K562 (cell line): ENCODE data around the gene CPTP. TPM values are rescaled to one million over a fixed set of nuclear protein-coding genes. Genes with fewer than 3 reads are reported as not detected.

ENCODE experiments used
- ATAC-seq: fragments of 200-7000 bp; cut with Tn5 transposase; 3 replicates; pipeline ENCODE4 v1.9.1; 2020; ENCODE audit warnings: moderate library complexity
- BruUV-seq: library from RNA; stranded (reverse); fragments of 400-500 nt; replicated peaks from 2 replicates; lab custom pipeline; 2021; lab: Mats Ljungman, UMichigan
- CTCF ChIA-PET: fragments of 300-600 bp; formaldehyde crosslinking; extraction: SDS; loops from one replicate; lab custom pipeline; 2021; ENCODE audit warnings: low intra/inter-chr PET ratio; lab: Yijun Ruan, JAX
- POLR2A ChIA-PET: fragments of 300-600, 350-650 bp; sonication (Branson Sonifier 250); formaldehyde crosslinking; extraction: SDS; loops from one replicate; lab custom pipeline; 2021; ENCODE audit warnings: antibody characterized with exemption, inconsistent platforms; lab: Yijun Ruan, JAX
- DNase-seq, 4 experiments: peaks; one replicate each; pipeline versions ENCODE4 v3.0.0 to v3.0.0-alpha.2; 2011 to 2018; ENCODE audit warnings: low spot score in 3 of 4, mixed read lengths in 3 of 4; ENCODE audit errors: extremely low read depth in 1 of 4
- FAIRE-seq: peaks from 2 replicates; lab custom pipeline; 2011; peaks lifted over from hg19 to GRCh38; lab: Jason Lieb, UNC
- H2AFZ ChIP-seq: 2 replicates; pipeline ENCODE4 v1.6.0; 2011; ENCODE audit warnings: low read depth, low read length, control low read depth, inconsistent platforms
- H3K27ac ChIP-seq: fragments of 200-600 bp; 3 replicates; pipeline ENCODE4 v1.8.0; 2011; ENCODE audit warnings: low read depth, mild to moderate bottlenecking, control low read depth, inconsistent platforms, low read length, moderate library complexity, mixed read lengths; ENCODE audit errors: extremely low read depth
- H3K27me3 ChIP-seq, 2 experiments: fragments of 300-600 bp in 1 of 2; 2 replicates in 1 of 2; 3 replicates in 1 of 2; pipeline versions ENCODE4 v1.6.0 to v1.8.0; 2011; ENCODE audit warnings: inconsistent platforms in 2 of 2, low read length in 2 of 2, mild to moderate bottlenecking in 1 of 2, mixed read lengths in 1 of 2, moderate library complexity in 1 of 2; ENCODE audit not compliant: control insufficient read depth in 2 of 2, insufficient read depth in 2 of 2
- H3K36me3 ChIP-seq: fragments of 300-600 bp; 3 replicates; pipeline ENCODE4 v1.8.0; 2011; ENCODE audit warnings: mild to moderate bottlenecking, low read length, inconsistent platforms; ENCODE audit not compliant: control insufficient read depth, insufficient read depth
- H3K4me1 ChIP-seq, 2 experiments: fragments of 200-600 bp in 1 of 2; replicated peaks in 1 of 2; 2 replicates in 1 of 2; 3 replicates in 1 of 2; pipeline versions ENCODE4 v1.5.1 to v1.8.0; 2011; ENCODE audit warnings: inconsistent platforms in 2 of 2, low read length in 2 of 2, mild to moderate bottlenecking in 1 of 2, mixed read lengths in 1 of 2, moderate library complexity in 1 of 2; ENCODE audit not compliant: control insufficient read depth in 2 of 2, insufficient read depth in 2 of 2
- H3K4me2 ChIP-seq: 2 replicates; pipeline ENCODE4 v1.6.1; 2011; ENCODE audit warnings: low read length, control low read depth, inconsistent platforms, mixed read lengths; ENCODE audit not compliant: insufficient read depth
- H3K4me3 ChIP-seq: fragments of 200-600 bp; sonication (generic), shearing (Covaris generic); 2 replicates; pipeline ENCODE4 v1.5.1; 2016; ENCODE audit warnings: control low read depth, inconsistent platforms
- H3K79me2 ChIP-seq: fragments of 200-600 bp; 3 replicates; pipeline ENCODE4 v1.8.0; 2011; ENCODE audit warnings: low read length, inconsistent platforms; ENCODE audit not compliant: control insufficient read depth, insufficient read depth
- H3K9ac ChIP-seq, 2 experiments: 2 replicates each; pipeline versions ENCODE4 v1.6.0 to v1.6.1; 2011; ENCODE audit warnings: low read depth in 2 of 2, low read length in 2 of 2, control low read depth in 1 of 2, inconsistent platforms in 1 of 2, mild to moderate bottlenecking in 1 of 2, mixed read lengths in 1 of 2; ENCODE audit not compliant: insufficient read depth in 1 of 2
- H3K9me1 ChIP-seq: one replicate; pipeline ENCODE4 v1.6.0; 2011; ENCODE audit warnings: inconsistent platforms, mild to moderate bottlenecking, low read length, moderate library complexity; ENCODE audit not compliant: control insufficient read depth, insufficient read depth
- H3K9me3 ChIP-seq: replicated peaks from 2 replicates; pipeline ENCODE4 v1.5.1; 2011; ENCODE audit warnings: low read depth, low read length, inconsistent platforms; ENCODE audit not compliant: control insufficient read depth, insufficient read depth
- H4K20me1 ChIP-seq: replicated peaks from 2 replicates; pipeline ENCODE4 v1.6.1; 2011; ENCODE audit warnings: low read length, inconsistent platforms, mixed read lengths; ENCODE audit not compliant: control insufficient read depth, insufficient read depth
- CHD1 ChIP-seq: fragments of 200-600 bp; sonication (generic); IDR thresholded peaks from one replicate; pipeline ENCODE4 v1.6.1; 2012; ENCODE audit warnings: mild to moderate bottlenecking, moderate library complexity, low read length, inconsistent platforms
- EGR1 ChIP-seq: fragments of 450-650 bp; conservative IDR thresholded peaks from 2 replicates; pipeline ENCODE4 v1.6.1; 2017; ENCODE audit warnings: mild to moderate bottlenecking
- FIP1L1 ChIP-seq: fragments of 200-400 bp; formaldehyde crosslinking; IDR thresholded peaks from 2 replicates; pipeline ENCODE4 v1.6.1; 2018; ENCODE audit warnings: mild to moderate bottlenecking, low read depth, low read length; ENCODE audit not compliant: poor library complexity, severe bottlenecking
- HMBOX1 ChIP-seq: sonication (generic); IDR thresholded peaks from 2 replicates; pipeline ENCODE4 v1.6.1; 2016
- PCBP2 ChIP-seq: fragments of 200-400 bp; formaldehyde crosslinking; IDR thresholded peaks from 2 replicates; pipeline ENCODE4 v1.6.1; 2018; ENCODE audit warnings: low read length, low read depth, mild to moderate bottlenecking, moderate library complexity; ENCODE audit not compliant: poor library complexity, severe bottlenecking
- POLR2AphosphoS5 ChIP-seq: IDR thresholded peaks from 2 replicates; pipeline ENCODE4 v1.6.1; 2011; ENCODE audit warnings: mild to moderate bottlenecking, low read depth, low read length, moderate library complexity; ENCODE audit not compliant: control insufficient read depth, insufficient read depth
- POLR2G ChIP-seq: fragments of 200-400 bp; formaldehyde crosslinking; IDR thresholded peaks from 2 replicates; pipeline ENCODE4 v1.6.1; 2017; ENCODE audit warnings: low read depth, mild to moderate bottlenecking, antibody characterized with exemption, low read length, moderate library complexity
- RBM15 ChIP-seq: fragments of 200-400 bp; formaldehyde crosslinking; IDR thresholded peaks from 2 replicates; pipeline ENCODE4 v1.6.1; 2018; ENCODE audit warnings: mild to moderate bottlenecking, low read length, moderate library complexity; ENCODE audit not compliant: insufficient read depth
- RBM17 ChIP-seq: fragments of 200-400 bp; formaldehyde crosslinking; IDR thresholded peaks from 2 replicates; pipeline ENCODE4 v1.6.1; 2017; ENCODE audit warnings: low read depth, mild to moderate bottlenecking, low read length, borderline replicate concordance
- RHOXF2B ChIP-seq: fragments of 250-450 bp; sonication (Bioruptor Pico); conservative IDR thresholded peaks from 2 replicates; pipeline ENCODE4 v1.5.1; 2021
- STAT5A ChIP-seq: IDR thresholded peaks from 2 replicates; pipeline ENCODE4 v1.6.1; 2012; ENCODE audit warnings: low read length, inconsistent platforms, borderline replicate concordance
- STAT5B ChIP-seq: fragments of 250-450 bp; sonication (Bioruptor Pico); IDR thresholded peaks from 2 replicates; pipeline ENCODE4 v1.8.0; 2021; ENCODE audit warnings: mild to moderate bottlenecking, inconsistent platforms
- ZNF184 ChIP-seq: sonication (generic); formaldehyde crosslinking; IDR thresholded peaks from 2 replicates; pipeline ENCODE4 v1.5.0; 2020; ENCODE audit warnings: missing genetic modification reagents
- ZNF282 ChIP-seq: sonication (generic); formaldehyde crosslinking; IDR thresholded peaks from 2 replicates; pipeline ENCODE4 v1.8.1; 2023; ENCODE audit warnings: missing genetic modification reagents
- WGBS: fragments of 100-300 bp; shearing (Covaris generic); methylation state at CpG from one replicate; pipeline ENCODE4 v1.1.6; 2016; ENCODE audit warnings: low coverage, mixed read lengths; ENCODE audit not compliant: insufficient coverage; ENCODE audit errors: missing lambda C conversion rate; 5-methylcytosine and 5-hydroxymethylcytosine counted together
- in situ Hi-C: fragments of 300-500 bp; cut with MboI; formaldehyde crosslinking; loops from 4 replicates; pipeline ENCODE4 v1.15.0; 2018; ENCODE audit warnings: inconsistent platforms, mixed read lengths
- intact Hi-C: fragments of 100-400 bp; cut with micrococcal nuclease; formaldehyde crosslinking; loops from 2 replicates; pipeline ENCODE4 v1.14.2; 2022
- polyA plus RNA-seq, 8 experiments: library from polyadenylated mRNA; depleted of rRNA in 4 of 8; stranded (reverse) in 5 of 8; unstranded in 3 of 8; fragments of >200 nt; fragmentation: Nextera tagmentation in 2 of 8; fragmentation: Illumina TruSeq in 1 of 8; extraction: Ambion mirVana in 2 of 8; extraction: Trizol in 1 of 8; gene quantifications; 2 replicates each; pipeline versions ENCODE4 v1.2.1 to v1.2.3, GENCODE V29; 2011 to 2014; ENCODE audit warnings: inconsistent platforms in 1 of 8, missing spikeins in 1 of 8
- total RNA-seq, 7 experiments: library from RNA; depleted of rRNA in 6 of 7; stranded (reverse); fragments of >200 nt in 6 of 7; fragmentation: Illumina TruSeq in 2 of 7; extraction: Trizol in 2 of 7; gene quantifications; 2 replicates each; pipeline versions ENCODE4 v1.2.1 to v1.2.3, GENCODE V29; 2011 to 2021; ENCODE audit warnings: low replicate concordance in 1 of 7

Gene CPTP
- total and polyA plus RNA-seq, 9 of the 15 experiments (the other 6 are each of a cell fraction or from before 2014, with no cell fraction given) = 0.11 to 25.8 (median 3.5) TPM

GRCh38 chr1:1342584-1343115, 18.0 kb downstream of the CPTP start:
- H3K27ac ChIP-seq = no peak overlapping the region
- no peak overlapping the region for H2AFZ ChIP-seq
- H3K4me3 ChIP-seq = no peak overlapping the region
- intact Hi-C loops (no loop called here), in situ Hi-C loops (no loop called here)
- H3K4me2 ChIP-seq = no peak overlapping the region
- no peak overlapping the region for H3K9ac ChIP-seq
- H3K9me3 ChIP-seq = peaks cover 2% of the 10 kb centered on the region; the same call in 1 of the 2 replicates
- TF ChIP-seq POLR2G (0 out of 2 replicates have a peak, but pooled peaks have one; percentile 10), PCBP2 (no peak)
- peaks cover 9 to 88% of the 10 kb centered on the region in 2 experiments; a peak in 3 of 5 replicates for H3K4me1 ChIP-seq
- ATAC-seq (no peak), FAIRE-seq (no peak), DNase-seq (no peak)
- H3K79me2 ChIP-seq = peaks cover 49% of the 10 kb centered on the region
- peaks cover 45% of the 10 kb centered on the region; the same call in 1 of the 2 replicates for H4K20me1 ChIP-seq
- WGBS = 95% methylated on average over 17 of the region's 18 CpGs
- BruUV-seq = no TSS peak
- CTCF ChIA-PET = no interaction called here
- H3K9me1 ChIP-seq = peaks cover 8% of the 10 kb centered on the region
- POLR2A ChIA-PET = interaction anchor here (0.6 to 1.1 kb wide), 3 partner anchors 11 to 17 kb away, joined by 3 to 4 read pairs (median 4); no protein-coding TSS in a partner anchor
- H3K36me3 ChIP-seq = peaks cover 73% of the 10 kb centered on the region; the same call in 2 of the 3 replicates
- H3K27me3 ChIP-seq = no peaks in the 10 kb centered on the region

- peak overlapping the region in 1 of 2 experiments; percentile 10; a peak in 2 of 4 replicates for H3K9ac ChIP-seq
- intact Hi-C loops (no loop called here), in situ Hi-C loops (no loop called here)
- H3K4me3 ChIP-seq = no peak overlapping the region
- H3K27ac ChIP-seq = no peak overlapping the region; the same call in 2 of the 3 replicates
- FAIRE-seq = no peak
- H4K20me1 ChIP-seq = peaks cover 47% of the 10 kb centered on the region; the same call in 1 of the 2 replicates
- DNase-seq = no peak
- 93% methylated on average over 23 of the region's 24 CpGs for WGBS
- H3K4me1 ChIP-seq = peaks cover 9 to 88% of the 10 kb centered on the region in 2 experiments; a peak in 3 of 5 replicates
- peaks cover 2% of the 10 kb centered on the region; the same call in 1 of the 2 replicates for H3K9me3 ChIP-seq
- peaks cover 8% of the 10 kb centered on the region for H3K9me1 ChIP-seq
- no peak for ATAC-seq
- no peaks in the 10 kb centered on the region for H3K27me3 ChIP-seq
- ChIA-PET CTCF (no interaction called here), POLR2A (interaction anchor here (0.8 to 4.8 kb wide), 2 partner anchors 8 to 32 kb away, joined by 5 to 22 read pairs; partner anchors contain the start of gene AURKAIP1)
- BruUV-seq = no TSS peak
- H3K79me2 ChIP-seq = peaks cover 61% of the 10 kb centered on the region
- peaks cover 62% of the 10 kb centered on the region; the same call in 2 of the 3 replicates for H3K36me3 ChIP-seq
- H3K4me2 ChIP-seq = no peak overlapping the region
- H2AFZ ChIP-seq = no peak overlapping the region
- TF ChIP-seq RBM17 (no peak), EGR1 (no peak), STAT5B (CRISPR knock-in tag) (no peak), HMBOX1 (no peak), FIP1L1 (peak; percentile 11), CHD1 (no peak), POLR2AphosphoS5 (no peak), ZNF282 (CRISPR knock-in tag) (no peak), ZNF184 (CRISPR knock-in tag) (no peak), RHOXF2B (CRISPR knock-in tag) (no peak), RBM15 (no peak), STAT5A (no peak)
Observed at GRCh38 chr1:1343811-1344421, 19.3 kb downstream of the CPTP start.
